SJSA1 (cell line): Measurements from ENCODE around the gene ABCG5. TPM values are rescaled to one million over a fixed set of nuclear protein-coding genes. Genes with fewer than 3 reads are reported as not detected.

Experiments used
- DNase-seq, 2 experiments: peaks; one replicate each; pipeline ENCODE4 v3.0.0-alpha.2; 2015 to 2020; ENCODE audit warnings: low spot score in 2 of 2, low read depth in 1 of 2
- H3K27ac ChIP-seq: fragments of 250-450 bp; sonication (Bioruptor Pico); 2 replicates; pipeline ENCODE4 v1.5.1; 2020; ENCODE audit warnings: mild to moderate bottlenecking, moderate library complexity
- H3K27me3 ChIP-seq: fragments of 250-450 bp; sonication (Bioruptor Pico); replicated peaks from 2 replicates; pipeline ENCODE4 v1.5.1; 2020; ENCODE audit warnings: mild to moderate bottlenecking, moderate library complexity
- H3K36me3 ChIP-seq: fragments of 250-450 bp; sonication (Bioruptor Pico); 2 replicates; pipeline ENCODE4 v1.5.1; 2020; ENCODE audit warnings: mild to moderate bottlenecking
- H3K4me1 ChIP-seq: fragments of 250-450 bp; sonication (Bioruptor Pico); replicated peaks from 2 replicates; pipeline ENCODE4 v1.6.1; 2021; ENCODE audit warnings: mild to moderate bottlenecking
- H3K4me3 ChIP-seq: fragments of 250-450 bp; sonication (Bioruptor Pico); 2 replicates; pipeline ENCODE4 v1.5.1; 2020; ENCODE audit warnings: mild to moderate bottlenecking
- H3K9me3 ChIP-seq: fragments of 250-450 bp; sonication (Bioruptor Pico); replicated peaks from 2 replicates; pipeline ENCODE4 v1.5.1; 2020; ENCODE audit warnings: mild to moderate bottlenecking
- total RNA-seq: library from RNA; depleted of rRNA; stranded (reverse); fragments of >200 nt; shearing (Covaris generic); gene quantifications from 2 replicates; pipeline ENCODE4 v1.2.3, GENCODE V29; 2014

The ABCG5 gene
- total RNA-seq, 1 experiment from 2014 or later, result not detected

DNA sequence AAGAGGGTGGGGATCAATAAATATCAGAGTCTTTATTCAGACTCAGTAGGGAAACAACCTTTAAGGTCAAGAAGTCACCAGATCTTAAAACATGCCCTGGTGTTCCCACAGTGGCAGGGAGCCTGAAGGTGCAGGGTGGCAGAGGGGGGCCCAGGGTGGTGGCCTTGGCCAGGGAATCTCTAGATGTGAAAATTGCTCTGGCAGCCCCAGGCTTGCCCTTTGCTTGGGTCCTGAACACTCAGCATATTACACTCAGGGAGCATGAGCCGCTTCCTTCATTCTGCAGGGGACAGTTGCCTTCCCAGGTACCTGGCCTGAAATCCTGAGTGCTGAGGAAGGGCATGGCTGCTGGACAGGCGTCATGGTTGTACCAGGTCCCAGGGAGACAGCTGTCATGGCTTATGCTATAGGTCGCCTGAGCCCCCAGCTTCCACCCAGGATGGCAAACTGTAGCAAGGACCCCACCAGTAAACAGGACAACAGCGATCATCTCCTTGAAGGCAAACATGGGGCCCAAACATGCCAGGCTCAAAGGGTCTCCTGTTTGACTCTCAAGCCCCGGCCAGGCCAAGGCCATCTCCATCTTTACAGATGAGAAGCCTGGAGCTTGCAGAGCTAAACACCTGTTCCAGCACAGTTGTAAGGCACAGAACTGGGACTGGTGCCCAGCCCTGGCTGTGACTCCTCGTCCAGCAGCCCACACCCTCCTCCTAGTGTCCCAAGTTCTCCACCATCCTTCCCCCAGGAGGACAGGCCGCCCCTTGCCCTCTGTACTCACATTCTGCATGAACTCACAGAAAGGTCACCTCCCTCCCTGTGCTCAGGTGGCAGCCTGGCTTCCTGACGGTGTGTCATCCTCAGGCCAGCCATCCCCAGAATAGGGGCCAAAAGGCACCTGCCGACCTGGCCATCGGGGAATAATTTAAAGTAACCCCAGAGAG, 14.8 kb upstream of the ABCG5 start:
- H3K4me3 ChIP-seq, result no peak overlapping the region
- H3K4me1 ChIP-seq, result no peaks in the 10 kb centered on the region
- no peaks in the 10 kb centered on the region for H3K9me3 ChIP-seq
- no peaks in the 10 kb centered on the region for H3K36me3 ChIP-seq
- H3K27me3 ChIP-seq, result peaks cover 27% of the 10 kb centered on the region
- DNase-seq, result no peak
- H3K27ac ChIP-seq, result no peak overlapping the region

DNA sequence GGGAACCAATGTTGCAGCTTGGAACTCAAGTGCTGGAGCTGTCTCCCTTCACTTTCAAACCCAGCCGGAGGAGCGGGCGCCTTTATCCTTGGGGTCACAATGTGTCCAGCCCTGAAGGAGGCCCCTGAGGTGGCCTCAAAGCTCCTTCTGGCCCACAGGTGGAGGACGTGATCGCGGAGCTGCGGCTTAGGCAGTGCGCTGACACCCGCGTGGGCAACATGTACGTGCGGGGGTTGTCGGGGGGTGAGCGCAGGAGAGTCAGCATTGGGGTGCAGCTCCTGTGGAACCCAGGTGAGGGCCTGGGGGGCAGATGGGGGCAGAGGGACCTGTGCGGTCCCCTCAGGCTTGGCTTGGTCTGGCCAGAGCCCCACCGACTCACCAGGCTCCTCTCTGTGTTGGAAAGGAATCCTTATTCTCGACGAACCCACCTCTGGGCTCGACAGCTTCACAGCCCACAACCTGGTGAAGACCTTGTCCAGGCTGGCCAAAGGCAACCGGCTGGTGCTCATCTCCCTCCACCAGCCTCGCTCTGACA, 13.6 kb upstream of the ABCG5 start:
- Histone ChIP-seq H3K27me3 (peaks cover 16% of the 10 kb centered on the region), H3K36me3 (no peaks in the 10 kb centered on the region), H3K27ac (no peak overlapping the region), H3K4me3 (no peak overlapping the region), H3K4me1 (no peaks in the 10 kb centered on the region; the same call in 1 of the 2 replicates), H3K9me3 (no peaks in the 10 kb centered on the region)
- DNase-seq, result no peak

DNA sequence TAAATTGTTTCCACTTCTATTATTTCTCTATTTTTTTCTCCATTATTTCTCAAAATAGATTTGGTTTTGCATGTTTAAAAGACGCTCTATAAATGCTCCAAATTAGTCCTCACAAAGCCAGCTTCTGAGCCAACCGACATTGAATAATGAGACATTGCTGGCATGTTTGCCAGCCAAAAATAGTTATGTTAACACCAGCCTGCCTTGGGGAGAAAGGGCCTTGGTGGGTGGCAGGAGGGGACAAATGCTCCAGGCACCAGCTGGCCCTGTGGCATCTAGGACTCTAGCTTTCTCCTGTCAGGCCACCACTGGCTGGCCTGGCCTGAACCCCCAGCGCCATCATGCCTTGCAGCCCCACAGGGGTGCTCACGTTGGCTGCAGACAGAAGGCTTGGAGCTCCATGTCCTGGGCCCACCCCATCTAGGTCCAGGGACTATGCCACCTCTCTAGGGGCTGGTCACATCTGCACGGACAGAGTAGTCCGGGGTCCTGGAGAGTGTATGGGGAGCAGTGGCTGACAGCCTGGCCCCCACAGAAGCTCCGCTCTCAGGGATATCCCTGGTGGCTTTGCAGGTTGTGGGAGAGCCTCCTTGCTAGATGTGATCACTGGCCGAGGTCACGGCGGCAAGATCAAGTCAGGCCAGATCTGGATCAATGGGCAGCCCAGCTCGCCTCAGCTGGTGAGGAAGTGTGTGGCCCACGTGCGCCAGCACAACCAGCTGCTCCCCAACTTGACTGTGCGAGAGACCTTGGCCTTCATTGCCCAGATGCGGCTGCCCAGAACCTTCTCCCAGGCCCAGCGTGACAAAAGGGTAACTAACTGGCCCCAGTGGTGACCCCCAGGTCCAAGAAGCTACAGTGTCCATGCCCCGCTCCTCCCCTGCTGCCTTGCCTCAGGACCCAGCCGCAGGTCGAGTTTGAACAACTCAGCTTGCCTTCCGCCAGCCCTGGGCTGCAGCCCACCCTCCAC, 12.7 kb upstream of the ABCG5 start:
- Histone ChIP-seq H3K9me3 (no peaks in the 10 kb centered on the region), H3K4me1 (no peaks in the 10 kb centered on the region; the same call in 1 of the 2 replicates), H3K4me3 (no peak overlapping the region), H3K27ac (no peak overlapping the region), H3K36me3 (no peaks in the 10 kb centered on the region), H3K27me3 (peaks cover 11% of the 10 kb centered on the region)
- no peak for DNase-seq

DNA sequence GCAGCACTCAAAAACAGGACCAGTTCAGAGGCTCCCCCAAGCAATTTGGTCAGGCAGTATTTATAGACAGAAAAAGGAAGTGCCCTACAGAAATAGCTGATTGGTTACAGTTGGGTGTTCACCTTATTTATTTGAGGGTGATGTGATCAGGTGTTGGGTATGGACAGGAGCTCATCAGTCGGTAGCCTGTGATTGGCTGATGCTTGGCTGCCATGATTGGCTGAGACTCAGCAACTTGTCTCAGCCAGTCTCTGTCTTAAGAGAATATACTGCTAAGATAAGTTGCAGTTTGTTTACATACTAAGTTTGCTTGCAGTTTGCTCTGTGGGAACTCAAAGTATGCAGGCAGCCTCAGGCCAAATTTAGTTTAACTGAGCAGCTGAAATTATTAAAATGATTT, 9.6 kb upstream of the ABCG5 start:
- no peak overlapping the region for H3K27ac ChIP-seq
- no peaks in the 10 kb centered on the region; the same call in 1 of the 2 replicates for H3K4me1 ChIP-seq
- H3K27me3 ChIP-seq, result peaks cover 3% of the 10 kb centered on the region; the same call in 1 of the 2 replicates
- peak in 1 of 2 experiments; percentile 7 for DNase-seq
- H3K4me3 ChIP-seq, result no peak overlapping the region
- no peaks in the 10 kb centered on the region for H3K36me3 ChIP-seq
- no peaks in the 10 kb centered on the region for H3K9me3 ChIP-seq

DNA sequence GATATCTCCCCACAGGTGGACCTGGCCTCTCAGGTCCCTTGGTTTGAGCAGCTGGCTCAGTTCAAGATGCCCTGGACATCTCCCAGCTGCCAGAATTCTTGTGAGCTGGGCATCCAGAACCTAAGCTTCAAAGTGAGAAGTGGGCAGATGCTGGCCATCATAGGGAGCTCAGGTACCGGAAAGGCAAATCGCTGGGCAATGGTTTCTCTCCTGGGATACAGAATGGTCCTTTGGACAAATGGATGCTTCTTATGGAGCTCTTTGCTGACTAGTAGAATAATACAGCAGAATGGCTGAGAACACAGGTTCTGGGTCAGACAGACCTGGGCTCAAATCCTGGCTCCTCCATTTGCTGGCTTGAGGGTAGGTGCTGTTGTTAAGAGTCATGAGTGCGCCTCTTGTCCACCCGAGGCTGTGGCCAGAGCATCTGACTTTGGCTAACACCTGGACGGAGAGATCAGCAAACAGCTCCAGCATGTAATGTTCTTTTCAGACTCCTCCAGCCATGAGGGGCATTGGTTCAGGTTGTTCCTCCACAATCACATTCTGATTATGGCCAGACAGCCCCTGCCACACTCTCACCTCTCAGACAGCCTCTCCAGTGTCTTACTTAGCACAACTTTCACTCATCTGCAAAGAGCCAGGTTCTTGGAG, 7.6 kb upstream of the ABCG5 start:
- DNase-seq, result no peak

DNA sequence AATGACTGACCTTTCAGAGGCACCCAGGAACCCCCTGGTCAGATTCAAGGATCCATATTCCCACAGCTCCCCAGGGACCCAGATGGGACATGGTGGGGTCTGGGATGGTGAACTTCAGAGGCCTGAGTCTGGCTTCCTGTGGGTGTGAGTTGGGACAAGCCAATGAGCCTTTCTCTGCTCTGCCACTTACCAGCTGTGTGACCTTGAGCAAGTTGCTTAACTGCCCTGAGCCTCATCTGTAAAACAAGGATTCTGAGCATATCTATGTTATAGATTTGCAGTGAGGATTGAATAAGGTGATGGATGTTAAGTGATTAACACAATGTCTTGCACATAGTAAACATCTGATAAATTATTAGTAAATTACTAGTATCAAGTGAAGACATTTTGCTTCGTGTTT, 6.5 kb upstream of the ABCG5 start:
- Histone ChIP-seq H3K27ac (no peak overlapping the region), H3K4me3 (no peak overlapping the region), H3K4me1 (no peaks in the 10 kb centered on the region; the same call in 1 of the 2 replicates)

More for the DNA sequence above, 7.6 kb upstream of the ABCG5 start:
- Histone ChIP-seq H3K27me3 (peaks cover 8% of the 10 kb centered on the region; the same call in 1 of the 2 replicates), H3K4me1 (no peaks in the 10 kb centered on the region; the same call in 1 of the 2 replicates), H3K4me3 (no peak overlapping the region), H3K9me3 (no peaks in the 10 kb centered on the region), H3K27ac (no peak overlapping the region), H3K36me3 (no peaks in the 10 kb centered on the region)

DNA sequence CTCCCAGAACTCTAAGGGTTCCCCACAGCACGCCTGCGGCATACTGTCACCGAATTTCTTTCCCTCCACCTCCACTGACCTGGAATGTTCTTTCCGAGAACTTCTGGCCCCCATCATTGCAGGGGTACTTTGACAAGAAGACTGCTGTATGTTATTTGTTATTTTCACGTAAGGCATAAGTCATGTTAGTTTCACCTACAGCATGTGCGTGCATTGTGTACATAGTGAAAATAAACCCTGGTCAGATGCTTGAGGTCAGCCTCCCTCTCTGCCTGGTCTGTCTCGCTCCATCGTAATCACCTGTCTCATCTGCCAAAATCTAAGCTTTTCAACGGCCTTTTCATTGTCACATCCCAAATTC, 4.2 kb upstream of the ABCG5 start:
- Histone ChIP-seq H3K9me3 (no peaks in the 10 kb centered on the region), H3K4me1 (no peaks in the 10 kb centered on the region), H3K27me3 (peaks cover 8% of the 10 kb centered on the region; the same call in 1 of the 2 replicates), H3K36me3 (no peaks in the 10 kb centered on the region), H3K27ac (no peak overlapping the region), H3K4me3 (no peak overlapping the region)
- DNase-seq, result no peak

More for the DNA sequence above, 6.5 kb upstream of the ABCG5 start:
- DNase-seq, result no peak
- Histone ChIP-seq H3K9me3 (no peaks in the 10 kb centered on the region), H3K27me3 (peaks cover 8% of the 10 kb centered on the region; the same call in 1 of the 2 replicates), H3K36me3 (no peaks in the 10 kb centered on the region)

DNA sequence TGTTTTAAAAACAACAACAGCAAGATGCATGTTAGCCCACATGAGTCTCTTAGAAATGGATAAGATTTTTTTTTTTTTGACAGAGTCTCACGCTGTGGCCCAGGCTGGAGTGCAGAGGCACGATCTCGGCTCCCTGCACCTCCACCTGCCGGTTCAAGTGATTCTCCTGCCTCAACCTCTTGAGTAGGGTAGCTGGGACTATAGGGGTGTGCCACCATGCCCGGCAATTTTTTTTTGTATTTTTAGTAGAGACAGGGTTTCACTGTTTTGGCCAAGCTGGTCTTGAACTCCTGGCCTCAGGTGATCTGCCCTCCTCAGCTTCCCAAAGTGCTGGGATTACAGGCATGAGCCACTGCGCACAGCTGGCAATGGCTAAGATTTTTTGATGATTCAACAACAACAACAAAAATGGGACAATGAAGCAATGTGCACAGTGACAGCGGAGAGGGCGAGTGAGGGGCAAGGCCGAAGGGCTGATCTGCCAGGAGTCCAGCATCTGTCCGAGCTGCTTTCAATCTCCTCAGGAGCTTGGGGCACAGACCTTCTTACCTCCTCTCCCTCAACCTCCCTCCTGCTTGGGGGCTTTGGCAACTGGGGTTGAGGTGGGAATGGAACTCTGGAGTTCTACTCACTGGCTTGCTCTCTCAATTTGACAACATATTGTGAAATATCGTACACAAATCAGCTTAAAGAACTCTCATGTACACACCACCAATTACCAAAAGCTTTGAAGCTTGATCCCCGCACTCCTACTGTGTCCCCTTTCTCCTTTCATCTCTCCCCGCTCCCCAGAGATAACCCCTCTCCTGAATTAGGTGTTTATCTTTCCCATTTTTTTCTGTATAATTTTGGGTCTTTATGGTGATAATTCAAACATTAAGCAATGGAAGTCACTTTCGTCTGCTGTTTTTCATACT, 3.6 kb upstream of the ABCG5 start:
- DNase-seq, result no peak
- Histone ChIP-seq H3K36me3 (no peaks in the 10 kb centered on the region), H3K4me3 (no peak overlapping the region), H3K4me1 (no peaks in the 10 kb centered on the region), H3K9me3 (no peaks in the 10 kb centered on the region), H3K27ac (no peak overlapping the region), H3K27me3 (peaks cover 8% of the 10 kb centered on the region; the same call in 1 of the 2 replicates)

DNA sequence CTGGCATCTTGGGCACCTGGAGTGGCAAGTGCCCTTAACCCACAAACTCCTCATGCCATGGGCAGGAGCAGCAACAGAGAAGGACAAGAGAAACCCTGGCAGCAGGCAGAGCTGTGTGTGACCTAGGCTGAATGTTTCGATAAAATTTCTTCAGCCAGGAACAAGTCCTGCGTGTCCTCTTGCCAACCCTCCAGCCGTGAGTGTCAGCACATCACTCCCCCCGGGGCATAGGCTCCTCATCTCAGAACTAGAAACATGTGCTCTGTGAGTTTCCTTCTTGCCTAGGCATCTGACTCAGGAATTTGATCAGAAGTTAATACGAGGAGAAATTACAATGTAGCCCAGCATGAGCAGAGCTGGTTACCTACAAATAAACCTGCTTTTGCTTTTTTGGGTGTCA, 2.3 kb upstream of the ABCG5 start:
- no peaks in the 10 kb centered on the region for H3K4me1 ChIP-seq
- H3K27me3 ChIP-seq, result peaks cover 8% of the 10 kb centered on the region; the same call in 1 of the 2 replicates
- no peak overlapping the region for H3K27ac ChIP-seq
- no peaks in the 10 kb centered on the region for H3K36me3 ChIP-seq
- no peaks in the 10 kb centered on the region for H3K9me3 ChIP-seq
- no peak overlapping the region for H3K4me3 ChIP-seq
- no peak for DNase-seq

DNA sequence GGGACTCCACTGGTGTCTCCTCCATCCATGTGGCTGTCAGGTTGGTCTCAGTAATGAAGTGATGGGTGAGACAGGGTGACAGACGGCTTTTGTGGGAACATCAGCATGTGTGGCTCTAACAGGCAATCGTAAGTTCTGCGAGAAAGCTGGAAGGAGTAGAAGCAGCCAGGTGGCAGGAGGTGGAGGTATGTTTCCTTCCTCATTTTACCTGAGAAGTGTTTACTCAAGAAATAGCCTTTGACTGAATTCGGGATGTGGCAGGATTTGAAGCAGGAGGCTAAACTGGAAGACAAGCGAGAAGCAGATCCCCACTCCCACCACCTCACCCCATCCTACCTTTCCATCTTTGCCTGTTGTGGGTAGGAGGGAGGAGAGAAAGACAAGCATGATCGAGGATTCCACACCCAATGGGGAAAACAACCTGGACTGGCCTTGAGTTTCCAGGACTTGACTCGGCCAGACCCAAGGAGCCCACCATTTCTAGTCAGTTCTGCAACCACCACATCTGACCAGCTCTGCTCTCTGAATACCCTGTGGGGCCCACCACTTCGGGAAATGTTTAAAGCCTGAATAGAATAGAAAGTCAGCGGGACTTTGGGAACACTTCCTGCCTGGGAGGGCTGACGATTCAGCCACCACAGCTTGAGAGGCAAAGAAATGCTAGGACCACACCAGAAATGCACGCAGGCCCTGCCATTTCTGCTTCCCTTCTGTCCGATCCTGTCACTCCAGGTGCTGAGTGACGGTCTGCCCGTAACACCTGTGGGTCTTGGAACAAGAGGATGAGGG, 1.3 kb upstream of the ABCG5 start:
- peak in 1 of 2 experiments; percentile 22 for DNase-seq
- no peaks in the 10 kb centered on the region for H3K4me1 ChIP-seq
- no peaks in the 10 kb centered on the region for H3K9me3 ChIP-seq
- no peaks in the 10 kb centered on the region for H3K36me3 ChIP-seq
- no peak overlapping the region for H3K27ac ChIP-seq
- no peak overlapping the region for H3K4me3 ChIP-seq
- H3K27me3 ChIP-seq, result peaks cover 8% of the 10 kb centered on the region

DNA sequence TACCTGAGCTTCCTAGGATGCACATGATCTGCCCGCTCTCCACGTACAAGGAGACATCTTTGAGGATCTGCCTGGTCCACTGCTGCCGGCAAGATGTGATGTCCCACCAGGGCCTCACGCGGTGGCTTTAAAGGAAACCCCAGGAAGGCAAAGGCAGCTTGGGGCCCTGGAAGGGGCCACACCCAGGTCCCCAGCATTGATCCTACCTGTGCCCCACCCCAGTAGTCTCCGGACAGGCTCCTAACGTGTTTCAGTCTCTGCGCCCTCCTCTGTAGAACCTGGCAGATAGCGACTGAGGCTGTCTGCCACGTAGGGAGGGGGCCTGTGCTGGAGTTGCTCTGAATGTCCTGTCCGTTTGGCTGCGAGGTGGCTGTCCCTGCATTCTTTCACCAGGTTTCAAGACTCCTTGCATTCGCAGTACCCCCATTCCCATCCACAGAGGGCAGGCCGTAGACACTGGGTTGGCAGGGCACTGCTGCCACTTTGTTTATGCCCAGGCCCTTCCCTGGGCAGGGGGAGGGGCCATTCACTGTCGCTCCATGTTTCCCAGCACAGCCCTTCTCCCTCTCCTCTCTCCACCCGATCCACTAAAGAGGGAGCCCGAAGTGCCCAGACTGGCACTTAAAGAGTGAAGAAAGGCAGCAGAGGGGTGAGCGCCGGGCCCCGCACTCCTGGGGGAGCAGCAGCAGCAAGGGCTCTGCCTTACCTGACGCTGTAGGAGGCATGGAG, 644 bp downstream of the ABCG5 start:
- peak in 1 of 2 experiments; percentile 29 for DNase-seq
- H3K27ac ChIP-seq, result no peak overlapping the region
- H3K36me3 ChIP-seq, result no peaks in the 10 kb centered on the region
- no peaks in the 10 kb centered on the region for H3K4me1 ChIP-seq
- H3K9me3 ChIP-seq, result no peaks in the 10 kb centered on the region
- H3K27me3 ChIP-seq, result peaks cover 11% of the 10 kb centered on the region; the same call in 1 of the 2 replicates
- no peak overlapping the region for H3K4me3 ChIP-seq
